Upper lobe of left lung (tissue), 6 donors: ENCODE measurements around the gene CCL26. TPM values are rescaled to one million over a fixed set of nuclear protein-coding genes. Genes with fewer than 3 reads are reported as not detected.

Experiments used
- ATAC-seq, 2 donors: fragments of 200-7000 bp; cut with Tn5 transposase; one replicate each; pipeline ENCODE4 v1.9.1; 2022; ENCODE audit warnings: mild to moderate bottlenecking in 2 of 2, moderate library complexity in 2 of 2; ENCODE audit not compliant: low FRiP score in 2 of 2
- DNase-seq, 2 donors: peaks; one replicate each; pipeline ENCODE4 v3.0.0-alpha.2; 2019 to 2020
- H3K27ac ChIP-seq, 4 donors: fragments of 200-600 bp; sonication (generic); one replicate each; pipeline ENCODE4 v1.5.1; 2016 to 2019
- H3K27me3 ChIP-seq, 4 donors: fragments of 200-600 bp; sonication (generic); one replicate each; pipeline ENCODE4 v1.5.1; 2017 to 2019
- H3K36me3 ChIP-seq, 4 donors: fragments of 200-600 bp; sonication (generic); one replicate each; pipeline ENCODE4 v1.5.1; 2016 to 2019
- H3K4me1 ChIP-seq, 4 donors: fragments of 200-600 bp; sonication (generic); one replicate each; pipeline ENCODE4 v1.5.1; 2018 to 2019
- H3K4me3 ChIP-seq, 4 donors: fragments of 200-600 bp; sonication (generic); one replicate each; pipeline ENCODE4 v1.5.1; 2017 to 2019; ENCODE audit warnings: mild to moderate bottlenecking in 2 of 4, moderate library complexity in 1 of 4
- H3K9me3 ChIP-seq, 4 donors: fragments of 200-600 bp; sonication (generic); one replicate each; pipeline ENCODE4 v1.5.1; 2018 to 2019
- CTCF ChIP-seq, 6 experiments: fragments of 450-650 bp in 4 of 6; fragments of 200-600 bp in 2 of 6; sonication (generic) in 2 of 6; IDR thresholded peaks; one replicate each; pipeline ENCODE4 v1.5.1; 2016 to 2019; ENCODE audit warnings: antibody characterized with exemption in 6 of 6
- EP300 ChIP-seq, 4 donors: sonication (generic); formaldehyde crosslinking; IDR thresholded peaks; one replicate each; pipeline ENCODE4 v1.5.1; 2017; ENCODE audit warnings: antibody characterized with exemption in 4 of 4, control low read depth in 2 of 4
- POLR2A ChIP-seq, 4 donors: fragments of 450-650 bp; IDR thresholded peaks; one replicate each; pipeline ENCODE4 v1.5.1; 2016 to 2017; ENCODE audit warnings: antibody characterized with exemption in 4 of 4, mild to moderate bottlenecking in 2 of 4
- POLR2AphosphoS5 ChIP-seq, 2 donors: sonication (generic); formaldehyde crosslinking; IDR thresholded peaks; one replicate each; pipeline ENCODE4 v1.5.1; 2017; ENCODE audit warnings: antibody characterized with exemption in 2 of 2
- WGBS, 2 donors: methylation state at CpG; one replicate each; pipeline ENCODE4 v1.1.5; 2017 to 2018; 5-methylcytosine and 5-hydroxymethylcytosine counted together
- total RNA-seq, 6 donors: library from RNA; depleted of rRNA in 4 of 6; stranded (reverse); fragments of >200 nt in 4 of 6; gene quantifications; one replicate each; pipeline versions ENCODE4 v1.1.0 to v1.2.1, GENCODE V29; 2016 to 2021
- donor health status: DM: no; HTN: no; CAD: no; lungs with moderate emphysema.
- donor health status: DM: no; HTN: yes; CAD: no; lungs with severe emphysema.

Gene CCL26
- total RNA-seq, 6 donors from 2014 or later = 0.71 to 3.6 TPM; not detected in 4

GRCh38 chr7:75817116-75817515 is 45.1 kb upstream of the CCL26 start:
- no peak overlapping the region for H3K27ac ChIP-seq
- no peaks in the 10 kb centered on the region for H3K36me3 ChIP-seq
- peak in 1 of 2 donors; percentile 15 for ATAC-seq
- peak in 1 of 2 donors; percentile 21 for DNase-seq
- no peak overlapping the region for H3K4me3 ChIP-seq
- 63 to 66% methylated on average over 6 of the region's 6 CpGs for WGBS, 2 donors
- H3K27me3 ChIP-seq = no peaks in the 10 kb centered on the region
- TF ChIP-seq CTCF (IDR thresholded peaks at IDR 0.05) (no peak), POLR2AphosphoS5 (IDR thresholded peaks at IDR 0.05) (no peak), EP300 (IDR thresholded peaks at IDR 0.05) (no peak), POLR2A (IDR thresholded peaks at IDR 0.05) (no peak)
- H3K9me3 ChIP-seq = no peaks in the 10 kb centered on the region
- H3K4me1 ChIP-seq = no peaks in the 10 kb centered on the region

GRCh38 chr7:75815418-75816064 is 43.5 kb upstream of the CCL26 start:
- no peaks in the 10 kb centered on the region for H3K4me1 ChIP-seq
- H3K4me3 ChIP-seq = no peak overlapping the region
- no peak overlapping the region for H3K27ac ChIP-seq
- no peak for ATAC-seq
- no peak for DNase-seq
- H3K36me3 ChIP-seq = no peaks in the 10 kb centered on the region
- H3K27me3 ChIP-seq = no peaks in the 10 kb centered on the region
- H3K9me3 ChIP-seq = no peaks in the 10 kb centered on the region
- 61 to 62% methylated on average over 10 of the region's 10 CpGs for WGBS, 2 donors
- TF ChIP-seq POLR2AphosphoS5 (IDR thresholded peaks at IDR 0.05) (no peak), POLR2A (IDR thresholded peaks at IDR 0.05) (no peak), CTCF (IDR thresholded peaks at IDR 0.05) (no peak), EP300 (IDR thresholded peaks at IDR 0.05) (no peak)

GRCh38 chr7:75814407-75814947 is 42.5 kb upstream of the CCL26 start:
- no peak for TF ChIP-seq EP300 (IDR thresholded peaks at IDR 0.05)
- TF ChIP-seq POLR2A (IDR thresholded peaks at IDR 0.05) = no peak
- no peak for TF ChIP-seq CTCF (IDR thresholded peaks at IDR 0.05)
- no peaks in the 10 kb centered on the region for H3K36me3 ChIP-seq
- H3K4me1 ChIP-seq = no peaks in the 10 kb centered on the region
- no peak overlapping the region for H3K27ac ChIP-seq
- no peaks in the 10 kb centered on the region for H3K9me3 ChIP-seq
- no peak overlapping the region for H3K4me3 ChIP-seq
- 69 to 80% methylated on average over 13 of the region's 13 CpGs for WGBS, 2 donors
- ATAC-seq (no peak), DNase-seq (no peak)
- no peaks in the 10 kb centered on the region for H3K27me3 ChIP-seq

- H3K27ac ChIP-seq = no peak within 1 kb of the TSS
- H3K27me3 ChIP-seq = no peaks in the 10 kb centered on the region
- no peaks in the 10 kb centered on the region for H3K9me3 ChIP-seq
- H3K4me1 ChIP-seq = no peaks in the 10 kb centered on the region
- no peak within 1 kb of the TSS for H3K4me3 ChIP-seq
- DNase-seq (peak in 1 of 2 donors; percentile 40), ATAC-seq (peak in 1 of 2 donors; percentile 29)
- H3K36me3 ChIP-seq = no peaks in the 10 kb centered on the region
- WGBS, 2 donors = 38 to 60% methylated on average over 7 of the region's 7 CpGs
- TF ChIP-seq POLR2AphosphoS5 (IDR thresholded peaks at IDR 0.05) = no peak
- no peak for TF ChIP-seq EP300 (IDR thresholded peaks at IDR 0.05)
- no peak for TF ChIP-seq CTCF (IDR thresholded peaks at IDR 0.05)
- no peak for TF ChIP-seq POLR2A (IDR thresholded peaks at IDR 0.05)
These were observed 41.8 kb upstream of the CCL26 start, which contains the start of gene CCL24 for GRCh38 chr7:75813781-75814236. TSS of gene CCL24 (minus strand) at chr7:75813806. CDS start at chr7:75813715, 91 bp downstream.
